Fibroblast of lung (primary cell): ENCODE data around the gene CSN3. TPM values are rescaled to one million over a fixed set of nuclear protein-coding genes. Genes with fewer than 3 reads are reported as not detected.
A peak's percentile ranks its signal among the peaks of the same experiment; 100 is the strongest.

ENCODE experiments used
- DNase-seq, 2 donors: peaks; one replicate each; pipeline versions ENCODE4 v3.0.0 to v3.0.0-alpha.2; 2010; ENCODE audit warnings: low read depth in 2 of 2
- H2AFZ ChIP-seq: 2 replicates; pipeline ENCODE4 v1.5.1; 2012; ENCODE audit warnings: low read length, control low read depth, inconsistent platforms
- H3K27ac ChIP-seq: 2 replicates; pipeline ENCODE4 v1.5.1; 2011; ENCODE audit warnings: low read length, control low read depth; ENCODE audit not compliant: insufficient read depth
- H3K27me3 ChIP-seq: 2 replicates; pipeline ENCODE4 v1.5.1; 2011; ENCODE audit warnings: mild to moderate bottlenecking, low read length; ENCODE audit not compliant: control insufficient read depth, insufficient read depth
- H3K36me3 ChIP-seq: 2 replicates; pipeline ENCODE4 v1.5.1; 2011; ENCODE audit warnings: low read length; ENCODE audit not compliant: control insufficient read depth, insufficient read depth
- H3K4me1 ChIP-seq: 2 replicates; pipeline ENCODE4 v1.5.1; 2011; ENCODE audit warnings: low read length; ENCODE audit not compliant: control insufficient read depth, insufficient read depth; ENCODE audit errors: extremely low read depth
- H3K4me2 ChIP-seq: 2 replicates; pipeline ENCODE4 v1.5.1; 2011; ENCODE audit warnings: low read length, control low read depth; ENCODE audit not compliant: insufficient read depth; ENCODE audit errors: extremely low read depth
- H3K4me3 ChIP-seq, 4 experiments: fragments of 200-600 bp in 1 of 4; sonication (generic) in 1 of 4; replicated peaks in 1 of 4; 2 replicates each; pipeline ENCODE4 v1.5.1; 2011 to 2016; ENCODE audit warnings: low read length in 4 of 4, low read depth in 3 of 4, mild to moderate bottlenecking in 3 of 4, control low read depth in 2 of 4, inconsistent platforms in 1 of 4, mixed read lengths in 1 of 4; ENCODE audit not compliant: insufficient read depth in 1 of 4; ENCODE audit errors: control extremely low read depth in 1 of 4
- H3K79me2 ChIP-seq: 2 replicates; pipeline ENCODE4 v1.5.1; 2012; ENCODE audit warnings: mild to moderate bottlenecking, low read length, inconsistent platforms; ENCODE audit not compliant: control insufficient read depth, insufficient read depth
- H3K9ac ChIP-seq: 2 replicates; pipeline ENCODE4 v1.5.1; 2011; ENCODE audit warnings: mild to moderate bottlenecking, low read length, control low read depth; ENCODE audit not compliant: insufficient read depth
- H3K9me3 ChIP-seq: 2 replicates; pipeline ENCODE4 v1.5.1; 2012; ENCODE audit warnings: low read depth, low read length; ENCODE audit not compliant: control insufficient read depth, insufficient read depth
- H4K20me1 ChIP-seq: 2 replicates; pipeline ENCODE4 v1.5.1; 2011; ENCODE audit warnings: low read length; ENCODE audit not compliant: control insufficient read depth, insufficient read depth; ENCODE audit errors: extremely low read depth
- EZH2 ChIP-seq: IDR thresholded peaks from 2 replicates; pipeline ENCODE4 v1.5.1; 2012; ENCODE audit warnings: low read length, control low read depth, mild to moderate bottlenecking; ENCODE audit errors: missing control alignments
- polyA plus RNA-seq, 2 donors: library from polyadenylated mRNA; depleted of rRNA in 1 of 2; stranded (reverse) in 1 of 2; unstranded in 1 of 2; fragments of >200 nt; gene quantifications; 2 replicates each; pipeline ENCODE4 v1.2.1, GENCODE V29; 2011 to 2012; ENCODE audit warnings: missing spikeins in 1 of 2
- total RNA-seq: library from RNA; depleted of rRNA; stranded (reverse); fragments of >200 nt; gene quantifications from 2 replicates; pipeline ENCODE4 v1.2.1, GENCODE V29; 2014
- TF ChIP-seq, protein P1 (sequence below), 2 donors: IDR thresholded peaks in 1 of 2; conservative IDR thresholded peaks in 1 of 2; 1 replicate in 1 of 2; 2 replicates in 1 of 2; pipeline ENCODE4 v1.5.1; 2011 to 2012; ENCODE audit warnings: low read length in 2 of 2, control low read depth in 1 of 2, inconsistent platforms in 1 of 2, low read depth in 1 of 2, mild to moderate bottlenecking in 1 of 2

The CSN3 gene
- total and polyA plus RNA-seq, 2 donors (not counting 1 experiment from before 2014, with no cell fraction given) = not detected

- Histone ChIP-seq H3K36me3 (no peaks in the 10 kb centered on the region), H3K27me3 (no peaks in the 10 kb centered on the region), H3K4me2 (no peak overlapping the region), H3K9ac (no peak overlapping the region), H3K4me1 (no peaks in the 10 kb centered on the region), H3K79me2 (no peaks in the 10 kb centered on the region), H3K4me3 (no peak overlapping the region), H3K27ac (no peak overlapping the region), H3K9me3 (no peaks in the 10 kb centered on the region), H2AFZ (no peak overlapping the region), H4K20me1 (no peaks in the 10 kb centered on the region)
- TF ChIP-seq, protein P1, sequence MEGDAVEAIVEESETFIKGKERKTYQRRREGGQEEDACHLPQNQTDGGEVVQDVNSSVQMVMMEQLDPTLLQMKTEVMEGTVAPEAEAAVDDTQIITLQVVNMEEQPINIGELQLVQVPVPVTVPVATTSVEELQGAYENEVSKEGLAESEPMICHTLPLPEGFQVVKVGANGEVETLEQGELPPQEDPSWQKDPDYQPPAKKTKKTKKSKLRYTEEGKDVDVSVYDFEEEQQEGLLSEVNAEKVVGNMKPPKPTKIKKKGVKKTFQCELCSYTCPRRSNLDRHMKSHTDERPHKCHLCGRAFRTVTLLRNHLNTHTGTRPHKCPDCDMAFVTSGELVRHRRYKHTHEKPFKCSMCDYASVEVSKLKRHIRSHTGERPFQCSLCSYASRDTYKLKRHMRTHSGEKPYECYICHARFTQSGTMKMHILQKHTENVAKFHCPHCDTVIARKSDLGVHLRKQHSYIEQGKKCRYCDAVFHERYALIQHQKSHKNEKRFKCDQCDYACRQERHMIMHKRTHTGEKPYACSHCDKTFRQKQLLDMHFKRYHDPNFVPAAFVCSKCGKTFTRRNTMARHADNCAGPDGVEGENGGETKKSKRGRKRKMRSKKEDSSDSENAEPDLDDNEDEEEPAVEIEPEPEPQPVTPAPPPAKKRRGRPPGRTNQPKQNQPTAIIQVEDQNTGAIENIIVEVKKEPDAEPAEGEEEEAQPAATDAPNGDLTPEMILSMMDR (conservative IDR thresholded peaks at IDR 0.05 in 1 of 2, IDR thresholded peaks at IDR 0.05 in 1 of 2; ENCODE audit: low read depth in 1 of 2, low read length in 2 of 2) = no peak
- no peak for TF ChIP-seq EZH2
- peak in 1 of 2 donors; percentile 3 for DNase-seq
These were observed 55.7 kb downstream of the CSN3 start for GRCh38 chr4:70298051-70298450.

DNA sequence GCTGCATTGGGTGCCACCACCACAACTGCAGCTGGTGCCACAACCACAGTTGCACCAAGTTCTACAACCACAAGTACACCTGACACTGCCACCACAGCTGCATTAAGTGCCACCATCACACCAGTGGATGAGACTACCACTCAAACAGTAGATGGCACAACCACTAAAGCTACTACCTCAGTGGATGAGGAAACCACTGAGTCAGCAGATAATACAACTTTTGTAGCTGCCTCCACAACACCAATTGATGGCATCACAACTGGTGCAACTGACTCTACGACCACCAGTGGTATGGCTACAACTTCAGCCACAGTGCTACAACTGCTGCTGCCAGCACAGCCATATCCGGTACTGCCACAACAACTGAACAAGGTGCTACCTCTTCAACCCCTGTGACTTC lies 57.2 kb downstream of the CSN3 start:
- no peak for DNase-seq
- H3K79me2 ChIP-seq = no peaks in the 10 kb centered on the region
- H3K4me1 ChIP-seq = no peaks in the 10 kb centered on the region
- H4K20me1 ChIP-seq = no peaks in the 10 kb centered on the region
- no peak overlapping the region for H3K4me2 ChIP-seq
- H3K9me3 ChIP-seq = no peaks in the 10 kb centered on the region
- no peak overlapping the region for H2AFZ ChIP-seq
- H3K36me3 ChIP-seq = no peaks in the 10 kb centered on the region
- H3K9ac ChIP-seq = no peak overlapping the region
- no peak overlapping the region for H3K4me3 ChIP-seq
- no peaks in the 10 kb centered on the region for H3K27me3 ChIP-seq
- H3K27ac ChIP-seq = no peak overlapping the region
- TF ChIP-seq, protein P1 (conservative IDR thresholded peaks at IDR 0.05 in 1 of 2, IDR thresholded peaks at IDR 0.05 in 1 of 2; ENCODE audit: low read depth in 1 of 2, low read length in 2 of 2) = no peak
- TF ChIP-seq EZH2 = no peak

- H3K9me3 ChIP-seq = no peaks in the 10 kb centered on the region
- no peak overlapping the region for H3K9ac ChIP-seq
- H3K36me3 ChIP-seq = no peaks in the 10 kb centered on the region
- H3K27ac ChIP-seq = no peak overlapping the region
- no peak overlapping the region for H2AFZ ChIP-seq
- H3K27me3 ChIP-seq = no peaks in the 10 kb centered on the region
- no peaks in the 10 kb centered on the region for H4K20me1 ChIP-seq
- H3K4me3 ChIP-seq = no peak overlapping the region
- no peaks in the 10 kb centered on the region for H3K79me2 ChIP-seq
- no peak for DNase-seq
- no peak overlapping the region for H3K4me2 ChIP-seq
- TF ChIP-seq, protein P1 (conservative IDR thresholded peaks at IDR 0.05 in 1 of 2, IDR thresholded peaks at IDR 0.05 in 1 of 2; ENCODE audit: low read depth in 1 of 2, low read length in 2 of 2) = no peak
- H3K4me1 ChIP-seq = no peaks in the 10 kb centered on the region
These were observed 57.8 kb downstream of the CSN3 start for GRCh38 chr4:70300215-70300614.

Other genes starting within 250 kb of the CSN3 start
- not detected in 2 replicates for gene STATH, start 246.6 kb upstream of the CSN3 start, total RNA-seq
- not detected in 2 replicates for gene STATH, start 246.6 kb upstream of the CSN3 start, polyA plus RNA-seq
- gene HTN3, start 214.1 kb upstream of the CSN3 start, total RNA-seq = not detected in 2 replicates
- not detected in 2 replicates for gene HTN3, start 214.1 kb upstream of the CSN3 start, polyA plus RNA-seq
- not detected in 2 replicates for gene HTN1, start 192.2 kb upstream of the CSN3 start, total RNA-seq
- gene HTN1, start 192.2 kb upstream of the CSN3 start, polyA plus RNA-seq = not detected in 2 replicates
- gene PRR27, start 88.4 kb upstream of the CSN3 start, total RNA-seq = not detected in 2 replicates
- gene PRR27, start 88.4 kb upstream of the CSN3 start, polyA plus RNA-seq = not detected in 2 replicates
- not detected in 2 replicates for gene ODAM, start 46.9 kb upstream of the CSN3 start, total RNA-seq
- not detected in 2 replicates for gene ODAM, start 46.9 kb upstream of the CSN3 start, polyA plus RNA-seq
- gene FDCSP, start 16.5 kb upstream of the CSN3 start, total RNA-seq = not detected in 2 replicates
- not detected in 2 replicates for gene FDCSP, start 16.5 kb upstream of the CSN3 start, polyA plus RNA-seq
- not detected in 2 replicates for gene CABS1, start 92.4 kb downstream of the CSN3 start, total RNA-seq
- gene CABS1, start 92.4 kb downstream of the CSN3 start, polyA plus RNA-seq = not detected in 2 replicates
- not detected in 2 replicates for gene SMR3A, start 118.2 kb downstream of the CSN3 start, total RNA-seq
- gene SMR3A, start 118.2 kb downstream of the CSN3 start, polyA plus RNA-seq = not detected in 2 replicates
- gene SMR3B, start 140.5 kb downstream of the CSN3 start, total RNA-seq = not detected in 2 replicates
- gene SMR3B, start 140.5 kb downstream of the CSN3 start, polyA plus RNA-seq = not detected in 2 replicates
- gene OPRPN, start 155.3 kb downstream of the CSN3 start, total RNA-seq = not detected in 2 replicates
- not detected in 2 replicates for gene OPRPN, start 155.3 kb downstream of the CSN3 start, polyA plus RNA-seq
- not detected in 2 replicates for gene MUC7, start 229.6 kb downstream of the CSN3 start, total RNA-seq
- not detected in 2 replicates for gene MUC7, start 229.6 kb downstream of the CSN3 start, polyA plus RNA-seq